ENCODE measurements around the gene STX3. TPM values are rescaled to one million over a fixed set of nuclear protein-coding genes. Genes with fewer than 3 reads are reported as not detected.

Gene STX3
- total RNA-seq, 1 experiment from 2014 or later, result 20.4 TPM

GRCh38 chr11:59755701-59756557, 753 bp downstream of the STX3 start:
- CTCF ChIA-PET, result interaction anchor here (0.9 to 4.1 kb wide), 6 partner anchors 15 to 55 kb away, joined by 3 to 40 read pairs (median 4); partner anchors contain the start of gene MRPL16
- Histone ChIP-seq H3K27me3 (ENCODE audit: insufficient read depth, low read length) (no peaks in the 10 kb centered on the region), H4K20me1 (ENCODE audit: insufficient read depth) (no peaks in the 10 kb centered on the region), H3K9me2 (ENCODE audit: insufficient read depth) (no peaks in the 10 kb centered on the region), H2AFZ (ENCODE audit: low read depth, low read length, poor library complexity, severe bottlenecking) (no peak overlapping the region), H3K9ac (ENCODE audit: low read length) (peak overlapping the region; percentile 69), H3K4me1 (ENCODE audit: control insufficient read depth in 1 of 2, insufficient read depth in 2 of 2, low read length in 2 of 2) (peaks cover 9 to 30% of the 10 kb centered on the region in 2 experiments), H3K27ac (ENCODE audit: low read depth, low read length) (peak overlapping the region; percentile 84), H3K9me3 (ENCODE audit: control insufficient read depth in 1 of 2, insufficient read depth in 1 of 2, low read depth in 1 of 2, low read length in 2 of 2) (no peaks in the 10 kb centered on the region), H3K36me3 (ENCODE audit: control insufficient read depth in 1 of 2, insufficient read depth in 2 of 2, low read length in 2 of 2) (no peaks in the 10 kb centered on the region), H3K4me3 (replicated peaks in 1 of 2; ENCODE audit: low read depth in 1 of 2, low read length in 2 of 2) (peak overlapping the region; percentile 87 to 90), H3K79me2 (ENCODE audit: insufficient read depth, low read length) (peaks cover 56% of the 10 kb centered on the region), H3K4me2 (ENCODE audit: low read length) (peak overlapping the region; percentile 96)
- POLR2A ChIA-PET, result interaction anchor here (0.9 to 3.6 kb wide), 6 partner anchors 16 to 209 kb away, joined by 3 to 15 read pairs (median 4); partner anchors contain the start of genes OSBP and PATL1
- peak; percentile 58; the same call in 1 of the 2 replicates for TF ChIP-seq FOSL1 (IDR thresholded peaks at IDR 0.05; ENCODE audit: low read depth)
- no peak for TF ChIP-seq POLR2AphosphoS5 (IDR thresholded peaks at IDR 0.05; ENCODE audit: low read depth, low read length)
- no peak for TF ChIP-seq SRF (IDR thresholded peaks at IDR 0.05; ENCODE audit: low read depth)
- TF ChIP-seq ZBTB33 (IDR thresholded peaks at IDR 0.05; ENCODE audit: extremely low read depth, insufficient replicate concordance, low read length), result no peak
- no peak for TF ChIP-seq SP1 (IDR thresholded peaks at IDR 0.05; ENCODE audit: low read depth)
- no peak for TF ChIP-seq EZH2 (IDR thresholded peaks at IDR 0.05)
- no peak for TF ChIP-seq ELF1 (IDR thresholded peaks at IDR 0.05; ENCODE audit: borderline replicate concordance, low read depth)
- TF ChIP-seq CBX3 (IDR thresholded peaks at IDR 0.05; ENCODE audit: low read depth), result no peak
- TF ChIP-seq MAX (IDR thresholded peaks at IDR 0.05), result 0 out of 2 replicates have a peak, but pooled peaks have one; percentile 41
- 0 out of 2 replicates have a peak, but pooled peaks have one; percentile 20 for TF ChIP-seq ZFX (IDR thresholded peaks at IDR 0.05)
- TF ChIP-seq CTCF (IDR thresholded peaks at IDR 0.05 in 2 of 3, conservative IDR thresholded peaks at IDR 0.05 in 1 of 3; ENCODE audit: borderline replicate concordance in 1 of 3, insufficient read depth in 1 of 3, low read depth in 2 of 3, low read length in 2 of 3), result no peak
- no peak for TF ChIP-seq RAD21 (IDR thresholded peaks at IDR 0.05; ENCODE audit: low read depth)
- TF ChIP-seq YY1 (IDR thresholded peaks at IDR 0.05; ENCODE audit: extremely low read depth, insufficient replicate concordance, low read depth, low read length), result no peak
- BruUV-seq (replicated peaks), result no TSS peak
- RAD21 ChIA-PET (ENCODE audit: low non-redundant PET in 1 of 2, low total read pairs in 2 of 2, uncharacterized antibody in 2 of 2, unreplicated experiment in 2 of 2), result interaction anchor here (0.6 to 0.9 kb wide), 3 partner anchors 29 to 55 kb away, joined by 3 to 4 read pairs (median 3); partner anchors contain the start of gene MRPL16 (in 1 of the 2)
- peak; percentile 64 for ATAC-seq
- peak; percentile 27 for DNase-seq (ENCODE audit: low read depth, low spot score)
- intact Hi-C loops (cut with micrococcal nuclease), result loop anchor here (1.0 to 10.0 kb wide), 4 partner anchors 20 to 379 kb away; no protein-coding TSS in a partner anchor
